ENCODE data around the gene RAB27A.

- TF ChIP-seq CTCF (IDR thresholded peaks at IDR 0.05; ENCODE audit: borderline replicate concordance, extremely low read depth, low read length, poor library complexity, severe bottlenecking), result no peak
- TF ChIP-seq EZH2 (IDR thresholded peaks at IDR 0.05; ENCODE audit: borderline replicate concordance, low read depth, low read length, severe bottlenecking), result no peak
Observed at GRCh38 chr15:55248895-55249294, 40.7 kb downstream of the RAB27A start.
